ENCODE data around the gene CIP2A.

CIP2A gene

GRCh38 chr3:108555966-108556581 is 33.2 kb downstream of the CIP2A start:
- FAIRE-seq: no peak

- FAIRE-seq: no peak
These were observed 34.2 kb downstream of the CIP2A start for GRCh38 chr3:108554913-108555571.

GRCh38 chr3:108554229-108554628 is 35.0 kb downstream of the CIP2A start:
- FAIRE-seq: peak; percentile 48

- FAIRE-seq: peak; percentile 90
These were observed 36.7 kb downstream of the CIP2A start for GRCh38 chr3:108552267-108553159.

- FAIRE-seq: no peak
These were observed 40.4 kb downstream of the CIP2A start for GRCh38 chr3:108548886-108549285.

- no peak for FAIRE-seq
These were observed 40.9 kb downstream of the CIP2A start for GRCh38 chr3:108548304-108548703.

GRCh38 chr3:108546692-108547091 is 42.5 kb downstream of the CIP2A start:
- no peak for FAIRE-seq

- FAIRE-seq: no peak
These were observed 43.0 kb downstream of the CIP2A start for GRCh38 chr3:108546247-108546646.

GRCh38 chr3:108538083-108538482 is 51.2 kb downstream of the CIP2A start:
- FAIRE-seq: no peak

GRCh38 chr3:108528459-108529252 is 60.6 kb downstream of the CIP2A start:
- FAIRE-seq: no peak

GRCh38 chr3:108527817-108528216 is 61.4 kb downstream of the CIP2A start:
- FAIRE-seq: no peak

- FAIRE-seq: no peak
These were observed 62.1 kb downstream of the CIP2A start for GRCh38 chr3:108527109-108527508.

GRCh38 chr3:108525971-108526370 is 63.3 kb downstream of the CIP2A start:
- no peak for FAIRE-seq

- no peak for FAIRE-seq
These were observed 64.0 kb downstream of the CIP2A start for GRCh38 chr3:108525256-108525655.

GRCh38 chr3:108524537-108524936 is 64.7 kb downstream of the CIP2A start:
- FAIRE-seq: no peak

- FAIRE-seq: no peak
These were observed 70.3 kb downstream of the CIP2A start for GRCh38 chr3:108518895-108519294.

GRCh38 chr3:108516881-108517280 is 72.4 kb downstream of the CIP2A start:
- no peak for FAIRE-seq

- no peak for FAIRE-seq
These were observed 75.3 kb downstream of the CIP2A start for GRCh38 chr3:108513961-108514360.

- no peak for FAIRE-seq
These were observed 76.6 kb downstream of the CIP2A start for GRCh38 chr3:108512671-108513070.

GRCh38 chr3:108511490-108511889 is 77.7 kb downstream of the CIP2A start:
- no peak for FAIRE-seq

GRCh38 chr3:108511055-108511454 is 78.2 kb downstream of the CIP2A start:
- FAIRE-seq: no peak

- FAIRE-seq: no peak
These were observed 78.7 kb downstream of the CIP2A start, which contains the start of gene MYH15 for GRCh38 chr3:108510496-108510895. Gene MYH15, minus strand, starts transcription at chr3:108510596. Its CDS starts 66 bp downstream, at chr3:108510530.

GRCh38 chr3:108509871-108510270 is 79.4 kb downstream of the CIP2A start:
- FAIRE-seq: no peak

All from G401.6 (cell line).